Measurements from ENCODE around the gene ETV2.
"Not testable (repeated sequence)": the region's sequence is repeated elsewhere in the genome, so short reads cannot be mapped to it uniquely, and the experiment has no call there.

ETV2 gene

GRCh38 chr19:35671818-35672217 is 30.3 kb downstream of the ETV2 start:
- no peak for TF ChIP-seq CTCF (conservative IDR thresholded peaks at IDR 0.05; ENCODE audit: low read length)
- H3K4me3 ChIP-seq (ENCODE audit: low read length) = no peak overlapping the region
- DNase-seq (ENCODE audit: low read depth) = no peak

GRCh38 chr19:35673121-35673804 is 31.7 kb downstream of the ETV2 start:
- TF ChIP-seq CTCF (conservative IDR thresholded peaks at IDR 0.05; ENCODE audit: low read length) = no peak
- DNase-seq (ENCODE audit: low read depth) = peak; percentile 47
- H3K4me3 ChIP-seq (ENCODE audit: low read length) = peak overlapping the region; percentile 47

GRCh38 chr19:35675589-35676140 is 34.1 kb downstream of the ETV2 start:
- no peak for DNase-seq (ENCODE audit: low read depth)
- H3K4me3 ChIP-seq (ENCODE audit: low read length) = no peak overlapping the region
- no peak for TF ChIP-seq CTCF (conservative IDR thresholded peaks at IDR 0.05; ENCODE audit: low read length)

DNA sequence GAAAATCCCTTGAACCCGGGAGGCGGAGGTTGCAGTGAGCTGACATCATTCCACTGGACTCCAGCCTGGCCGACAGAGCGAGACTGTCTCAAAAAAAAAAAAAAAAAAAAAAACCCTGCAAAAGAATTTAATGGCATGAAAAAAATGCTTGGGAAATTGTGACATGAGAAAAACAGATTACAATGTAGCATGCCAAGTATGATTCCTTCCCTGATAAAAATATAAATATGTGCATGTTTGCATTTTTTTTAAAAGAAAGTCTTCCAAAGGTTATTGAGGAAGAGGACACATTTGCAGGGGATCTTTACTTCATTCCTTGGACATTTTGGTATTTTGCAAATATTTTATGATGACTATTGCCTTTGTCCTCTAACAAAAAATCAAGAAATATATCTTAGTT is 48.3 kb downstream of the ETV2 start:
- TF ChIP-seq CTCF (conservative IDR thresholded peaks at IDR 0.05; ENCODE audit: low read length) = no peak
- no peak overlapping the region for H3K4me3 ChIP-seq (ENCODE audit: low read length)
- peak; percentile 78 for DNase-seq (ENCODE audit: low read depth)

GRCh38 chr19:35691106-35691505 is 49.6 kb downstream of the ETV2 start:
- not testable (repeated sequence) for H3K4me3 ChIP-seq (ENCODE audit: low read length); DNase-seq (ENCODE audit: low read depth)

- TF ChIP-seq CTCF (conservative IDR thresholded peaks at IDR 0.05; ENCODE audit: low read length) = no peak
- no peak for DNase-seq (ENCODE audit: low read depth)
- no peak overlapping the region for H3K4me3 ChIP-seq (ENCODE audit: low read length)
These were observed 50.5 kb downstream of the ETV2 start for GRCh38 chr19:35692010-35692409.

GRCh38 chr19:35693422-35693821 is 51.9 kb downstream of the ETV2 start:
- TF ChIP-seq CTCF (conservative IDR thresholded peaks at IDR 0.05; ENCODE audit: low read length) = no peak
- no peak overlapping the region for H3K4me3 ChIP-seq (ENCODE audit: low read length)
- DNase-seq (ENCODE audit: low read depth) = no peak
